NCI-H2029 treated with DMSO at 0.1 percent for 48 hours (cell line): ENCODE results near the gene FAM234B.

Experiments
- DNase-seq: peaks from one replicate; lab custom pipeline; 2025; lab: John Stamatoyannopoulos, UW

FAM234B gene

DNA sequence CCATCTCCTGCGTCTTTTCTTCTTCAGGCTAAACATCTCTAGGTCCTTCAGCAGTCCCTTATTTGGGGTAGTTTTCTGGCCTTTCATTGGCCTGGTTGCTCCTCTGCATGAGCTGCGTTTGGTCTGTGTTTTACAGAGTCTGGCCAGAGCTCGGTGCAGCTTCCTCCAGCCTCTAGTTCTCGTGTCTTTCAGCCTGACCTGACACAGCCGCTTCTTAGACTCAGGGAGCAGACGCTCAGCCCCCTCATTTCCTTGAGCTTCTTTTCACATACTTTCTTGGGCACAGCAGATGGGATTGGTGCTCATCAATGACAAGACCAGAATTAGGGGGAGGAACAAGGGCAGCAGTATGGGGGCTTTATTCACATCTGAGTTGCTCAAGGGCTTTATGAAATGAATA lies 72.8 kb downstream of the FAM234B start:
- DNase-seq: no peak

DNA sequence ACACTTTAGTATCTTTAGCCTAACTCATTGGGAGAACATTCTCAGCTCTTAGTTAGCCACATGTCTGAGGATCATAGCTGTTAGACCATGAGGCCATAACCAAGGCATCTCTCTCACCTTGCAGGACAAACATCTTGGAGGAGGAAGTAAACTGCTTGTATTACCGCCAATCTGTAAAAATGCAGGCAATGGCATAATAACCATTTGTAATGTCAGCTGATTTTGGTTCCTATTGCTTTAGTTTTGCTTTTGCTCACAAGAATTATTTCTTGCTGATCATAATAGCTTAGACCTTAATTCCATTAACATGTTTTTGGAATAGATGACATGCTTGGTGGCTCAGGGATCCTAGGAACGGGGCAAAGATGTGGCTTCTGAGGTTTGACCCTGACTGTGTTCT lies 75.6 kb downstream of the FAM234B start:
- no peak for DNase-seq

DNA sequence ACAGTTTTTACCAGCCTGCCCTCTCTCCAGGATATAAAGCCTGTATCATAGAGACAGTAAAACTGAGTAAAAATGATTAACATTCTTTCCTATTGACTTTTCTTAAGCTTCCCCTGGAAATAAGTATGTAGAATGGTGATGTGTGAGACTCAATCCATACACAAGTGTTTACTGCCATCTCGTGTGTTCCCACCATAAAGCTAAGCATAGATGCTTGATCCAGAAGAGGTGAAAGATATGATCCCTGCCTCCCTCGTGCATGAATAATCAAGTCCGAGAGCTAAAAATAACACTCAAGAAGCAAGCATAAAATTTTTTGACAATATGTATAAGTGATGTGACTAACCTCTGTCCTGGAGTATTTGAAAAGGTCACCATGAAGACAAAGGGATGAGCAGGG lies 76.2 kb downstream of the FAM234B start:
- DNase-seq: no peak

DNA sequence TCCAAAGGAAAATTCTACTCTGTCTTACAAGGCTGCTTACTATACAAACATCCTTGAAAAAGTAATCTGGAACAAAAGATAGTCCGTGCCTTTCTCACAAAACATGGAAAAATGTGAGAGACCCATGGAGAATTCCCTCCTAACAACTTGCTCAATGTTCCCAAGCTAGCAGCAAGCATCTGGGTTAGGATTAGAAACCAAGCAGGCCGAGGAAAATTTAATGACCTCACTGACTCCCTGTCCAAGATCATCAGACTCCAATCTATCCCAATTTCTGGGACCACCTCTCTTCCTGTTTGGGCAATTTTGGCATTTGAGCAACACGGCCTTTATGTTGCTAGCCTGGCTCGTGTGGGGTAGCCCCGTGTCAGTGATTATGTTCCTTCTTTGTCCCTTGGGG lies 77.4 kb downstream of the FAM234B start:
- DNase-seq: no peak

DNA sequence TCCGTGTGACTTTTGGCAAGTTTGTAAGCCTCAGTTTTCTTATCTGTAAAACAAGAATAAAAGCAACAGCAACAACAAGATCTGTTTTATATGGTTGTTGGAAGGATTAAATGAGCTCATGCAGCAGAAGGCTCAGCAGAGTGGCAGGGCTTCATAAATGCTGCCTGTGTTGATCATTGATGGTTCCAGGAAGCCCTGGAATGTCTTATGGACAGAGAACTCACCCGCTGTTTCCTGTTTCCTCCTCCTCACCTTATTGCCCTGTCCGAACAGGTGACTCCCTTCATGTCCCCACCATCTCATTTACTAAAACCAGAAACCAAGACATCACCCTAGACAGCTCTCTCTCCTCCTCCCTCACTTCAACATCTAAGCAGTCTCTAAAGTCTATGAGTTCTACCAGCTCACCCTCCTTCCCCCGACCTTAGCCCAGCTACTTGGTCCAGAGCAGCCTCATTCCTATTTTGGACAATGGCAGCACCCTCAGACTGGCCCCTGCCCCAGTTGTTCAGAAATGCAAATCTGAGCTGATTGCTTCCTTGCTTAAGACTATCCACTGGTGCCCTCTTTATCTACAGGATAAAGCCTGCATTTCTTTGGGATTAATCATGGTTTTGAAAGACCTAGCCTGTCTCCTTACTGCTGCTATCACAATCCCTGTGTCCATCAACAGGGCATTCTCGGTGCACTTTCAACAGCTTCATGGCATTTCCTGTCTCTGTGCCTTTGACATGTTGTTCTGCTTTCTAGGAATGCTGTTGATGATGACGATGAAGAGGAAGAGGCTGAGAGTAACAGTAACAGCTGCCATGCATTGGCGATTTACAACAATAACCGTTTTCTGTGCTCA lies 80.7 kb downstream of the FAM234B start:
- no peak for DNase-seq

DNA sequence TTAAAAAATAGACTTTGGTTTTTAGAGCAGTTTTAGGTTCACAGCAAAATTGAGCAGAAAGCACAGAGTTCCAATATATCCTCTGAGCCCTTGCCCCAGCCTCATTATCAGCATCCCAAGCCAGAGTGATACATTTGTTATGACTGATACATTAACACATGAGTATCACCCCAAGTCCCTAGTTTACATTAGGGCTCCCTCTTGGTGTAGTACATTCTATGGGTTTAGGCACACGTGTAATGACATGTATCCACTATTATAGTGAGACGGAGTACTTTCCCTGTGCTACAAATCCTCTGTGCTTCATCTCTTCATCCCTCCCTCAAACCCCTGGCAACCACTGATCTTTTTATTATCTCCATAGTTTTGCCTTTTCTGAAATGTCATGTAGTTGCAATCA lies 81.8 kb downstream of the FAM234B start:
- no peak for DNase-seq

DNA sequence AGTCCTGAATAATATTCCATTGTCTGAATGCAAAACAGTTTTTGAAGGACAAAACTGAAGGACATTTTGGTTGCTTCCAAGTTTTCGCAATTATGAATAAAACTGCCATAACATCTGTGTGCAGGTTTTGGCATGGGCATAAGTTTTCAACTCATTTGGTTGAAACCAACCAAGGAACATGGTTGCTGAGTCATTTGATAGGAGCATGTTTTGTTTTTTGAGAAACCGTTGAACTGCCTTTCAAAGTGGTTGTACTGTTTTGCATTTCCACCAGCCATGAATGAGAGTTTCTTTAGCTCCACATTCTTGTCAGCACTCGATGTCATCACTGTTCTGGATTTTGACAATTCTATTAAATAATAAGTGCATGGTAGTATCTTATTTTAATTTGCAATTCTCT lies 82.3 kb downstream of the FAM234B start:
- DNase-seq: no peak

DNA sequence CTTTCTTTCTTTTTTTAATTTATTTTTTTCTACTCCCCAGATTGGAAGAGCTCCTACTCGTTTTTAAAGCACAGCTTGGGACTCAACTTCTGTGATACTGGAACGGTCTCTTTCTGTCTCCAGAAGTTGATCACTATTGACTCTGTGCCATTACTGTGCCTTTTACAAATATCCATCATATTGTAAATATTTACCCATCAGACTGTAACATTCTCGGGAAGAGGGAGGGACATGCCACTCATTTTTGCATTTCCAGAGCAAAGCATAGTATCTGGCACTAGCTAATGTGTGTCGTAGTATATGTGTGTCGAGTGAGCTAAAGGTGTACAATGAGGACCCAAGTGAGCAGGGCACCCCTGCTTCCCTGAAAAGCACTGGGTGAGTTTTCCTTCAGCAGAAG lies 83.3 kb downstream of the FAM234B start:
- DNase-seq: no peak

DNA sequence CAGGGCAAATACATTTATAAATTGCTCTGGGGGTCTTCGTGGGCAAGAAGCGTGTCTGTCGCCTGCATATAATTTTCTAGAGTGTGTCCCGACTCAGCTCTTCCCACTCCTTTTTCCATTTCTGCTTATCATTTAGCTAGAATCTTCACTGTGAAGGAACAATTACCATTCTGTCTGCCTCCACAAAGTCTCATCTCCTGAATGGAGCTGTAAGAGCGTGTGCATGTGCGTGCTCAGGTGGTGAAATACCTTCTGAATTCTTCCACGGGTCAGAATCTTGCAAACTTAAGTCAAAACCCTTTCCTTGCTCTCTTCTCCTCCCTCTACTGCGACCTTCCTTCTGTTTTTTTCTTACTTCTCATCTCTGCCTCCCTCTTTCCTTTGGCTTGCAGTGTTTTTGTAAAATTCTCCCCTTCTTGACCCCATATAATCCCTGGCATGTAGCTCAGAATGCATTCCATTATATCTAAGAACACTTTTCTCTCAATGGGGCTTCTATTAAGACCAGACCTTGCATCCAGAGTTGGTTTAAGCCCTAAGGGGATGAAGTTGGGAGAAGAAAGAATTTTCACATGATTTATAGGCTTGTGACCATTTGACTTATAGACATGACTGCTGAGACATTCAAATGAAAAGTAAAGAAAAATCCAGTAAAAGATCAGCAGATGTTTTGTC lies 84.2 kb downstream of the FAM234B start:
- DNase-seq: no peak

DNA sequence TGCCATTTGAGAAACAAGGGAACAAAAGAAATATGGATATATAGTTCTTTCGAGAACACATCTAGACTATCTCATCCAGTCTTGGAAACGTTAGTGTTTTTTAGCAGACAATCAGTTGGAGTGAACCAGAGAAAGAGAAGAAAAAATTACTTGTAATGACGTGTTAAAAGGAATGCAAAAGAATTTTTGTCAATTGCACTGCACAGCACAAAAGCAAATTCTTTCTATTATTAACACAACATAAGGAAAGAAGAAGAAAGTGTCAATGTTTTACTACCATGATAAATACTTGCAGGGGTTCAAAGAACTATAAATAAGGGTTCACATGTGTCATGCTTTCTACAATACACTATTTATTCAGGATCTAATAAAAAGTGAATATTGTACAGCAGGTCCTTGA lies 86.8 kb downstream of the FAM234B start:
- no peak for DNase-seq
